Measurements from ENCODE around the gene CFLAR. TPM values are rescaled to one million over a fixed set of nuclear protein-coding genes. Genes with fewer than 3 reads are reported as not detected.
"Not testable (repeated sequence)": the region's sequence is repeated elsewhere in the genome, so short reads cannot be mapped to it uniquely, and the experiment has no call there.

CFLAR gene
- polyA plus RNA-seq, 1 experiment, result 28.8 TPM

- DNase-seq (ENCODE audit: low read depth), result no peak
- TF ChIP-seq CTCF (IDR thresholded peaks at IDR 0.05; ENCODE audit: insufficient read depth, low read depth, low read length), result no peak
- peaks cover 20% of the 10 kb centered on the region for H3K36me3 ChIP-seq (ENCODE audit: control insufficient read depth, insufficient read depth, low read length)
- ChIA-PET CTCF (interaction anchor here (2.3 kb wide), 1 partner anchor 22 kb away, joined by 5 read pairs; no protein-coding TSS in a partner anchor), POLR2A (no interaction called here)
- no peaks in the 10 kb centered on the region for H3K27me3 ChIP-seq (ENCODE audit: control insufficient read depth, insufficient read depth, low read length)
- H3K4me3 ChIP-seq (ENCODE audit: low read depth, low read length), result no peak overlapping the region
Observed at GRCh38 chr2:201139836-201140604, 24.1 kb downstream of the CFLAR start.

GRCh38 chr2:201144101-201145051, 28.4 kb downstream of the CFLAR start:
- no peak for DNase-seq (ENCODE audit: low read depth)
- no peaks in the 10 kb centered on the region for H3K36me3 ChIP-seq (ENCODE audit: control insufficient read depth, insufficient read depth, low read length)
- ChIA-PET CTCF (interaction anchor here (0.8 to 1.9 kb wide), 4 partner anchors 14 to 238 kb away, joined by 3 to 8 read pairs (median 6); partner anchors contain the start of gene CFLAR), POLR2A (interaction anchor here (0.6 kb wide), 1 partner anchor 16 kb away, joined by 4 read pairs; no protein-coding TSS in a partner anchor)
- H3K4me3 ChIP-seq (ENCODE audit: low read depth, low read length), result no peak overlapping the region
- H3K27me3 ChIP-seq (ENCODE audit: control insufficient read depth, insufficient read depth, low read length), result no peaks in the 10 kb centered on the region
- TF ChIP-seq CTCF (IDR thresholded peaks at IDR 0.05; ENCODE audit: insufficient read depth, low read depth, low read length), result no peak

- ChIA-PET CTCF (interaction anchor here (1.0 kb wide), 1 partner anchor 10 kb away, joined by 6 read pairs; no protein-coding TSS in a partner anchor), POLR2A (interaction anchor here (0.7 to 1.2 kb wide), 2 partner anchors 34 to 309 kb away, joined by 3 to 4 read pairs; no protein-coding TSS in a partner anchor)
- no peak for TF ChIP-seq CTCF (IDR thresholded peaks at IDR 0.05; ENCODE audit: insufficient read depth, low read depth, low read length)
- H3K4me3 ChIP-seq (ENCODE audit: low read depth, low read length), result no peak overlapping the region
- H3K27me3 ChIP-seq (ENCODE audit: control insufficient read depth, insufficient read depth, low read length), result no peaks in the 10 kb centered on the region
- H3K36me3 ChIP-seq (ENCODE audit: control insufficient read depth, insufficient read depth, low read length), result peaks cover 8% of the 10 kb centered on the region
- no peak for DNase-seq (ENCODE audit: low read depth)
Observed at GRCh38 chr2:201148434-201148990, 32.5 kb downstream of the CFLAR start.

GRCh38 chr2:201149064-201149820, 33.3 kb downstream of the CFLAR start:
- TF ChIP-seq CTCF (IDR thresholded peaks at IDR 0.05; ENCODE audit: insufficient read depth, low read depth, low read length), result no peak
- no peak overlapping the region for H3K4me3 ChIP-seq (ENCODE audit: low read depth, low read length)
- POLR2A ChIA-PET, result interaction anchor here (1.2 kb wide), 1 partner anchor 34 kb away, joined by 3 read pairs; no protein-coding TSS in a partner anchor
- H3K27me3 ChIP-seq (ENCODE audit: control insufficient read depth, insufficient read depth, low read length), result no peaks in the 10 kb centered on the region
- CTCF ChIA-PET, result interaction anchor here (1.0 to 1.1 kb wide), 2 partner anchors 9 kb away, joined by 3 to 6 read pairs; no protein-coding TSS in a partner anchor
- H3K36me3 ChIP-seq (ENCODE audit: control insufficient read depth, insufficient read depth, low read length), result peaks cover 8% of the 10 kb centered on the region
- DNase-seq (ENCODE audit: low read depth), result peak; percentile 73

GRCh38 chr2:201149821-201150165, 33.8 kb downstream of the CFLAR start:
- not testable (repeated sequence) for DNase-seq (ENCODE audit: low read depth); H3K4me3 ChIP-seq (ENCODE audit: low read depth, low read length); H3K36me3 ChIP-seq (ENCODE audit: control insufficient read depth, insufficient read depth, low read length); H3K27me3 ChIP-seq (ENCODE audit: control insufficient read depth, insufficient read depth, low read length)
- ChIA-PET CTCF (interaction anchor here (1.1 kb wide), 1 partner anchor 8 kb away, joined by 3 read pairs; no protein-coding TSS in a partner anchor), POLR2A (interaction anchor here (0.6 kb wide), 1 partner anchor 331 kb away, joined by 3 read pairs; no protein-coding TSS in a partner anchor)

Data from BJ (cell line).